Lower lobe of right lung (tissue), 2 donors: Measurements from ENCODE around the gene ITGB3. TPM values are rescaled to one million over a fixed set of nuclear protein-coding genes. Genes with fewer than 3 reads are reported as not detected.

Source experiments
- ATAC-seq, 2 donors: fragments of 200-7000 bp; cut with Tn5 transposase; one replicate each; pipeline ENCODE4 v1.9.1; 2020 to 2022; ENCODE audit warnings: mild to moderate bottlenecking in 2 of 2, moderate library complexity in 2 of 2
- DNase-seq: peaks from one replicate; pipeline ENCODE4 v3.0.0-alpha.2; 2020
- H3K27ac ChIP-seq: fragments of 200-600 bp; one replicate; pipeline ENCODE4 v1.8.0; 2022
- H3K27me3 ChIP-seq: fragments of 200-600 bp; one replicate; pipeline ENCODE4 v1.8.0; 2022; ENCODE audit warnings: low read depth
- H3K36me3 ChIP-seq: fragments of 200-600 bp; one replicate; pipeline ENCODE4 v1.8.0; 2022; ENCODE audit warnings: mild to moderate bottlenecking
- H3K4me1 ChIP-seq: fragments of 200-600 bp; one replicate; pipeline ENCODE4 v1.8.0; 2022
- H3K4me3 ChIP-seq: fragments of 200-600 bp; one replicate; pipeline ENCODE4 v1.8.0; 2022; ENCODE audit warnings: mild to moderate bottlenecking
- H3K9me3 ChIP-seq: fragments of 200-600 bp; one replicate; pipeline ENCODE4 v1.8.0; 2022
- CTCF ChIP-seq: fragments of 200-600 bp; IDR thresholded peaks from one replicate; pipeline ENCODE4 v1.8.0; 2022; ENCODE audit warnings: antibody characterized with exemption, mild to moderate bottlenecking
- intact Hi-C: fragments of 100-400 bp; cut with DNase I; formaldehyde crosslinking; loops from one replicate; pipeline ENCODE4 v1.11.0; 2022
- total RNA-seq: library from RNA; stranded (reverse); fragmentation: NEBNext Ultra II Directional; extraction: Animal tissue kit (Norgen Biotek cat#: 25700); gene quantifications from one replicate; pipeline ENCODE4 v1.2.1, GENCODE V29; 2021
- donor health status: DM: no; HTN: yes; CAD: no; lungs with severe emphysema.

Gene ITGB3
- total RNA-seq, 1 donor from 2014 or later = 10.5 TPM

GRCh38 chr17:47301161-47301560 is 47.5 kb downstream of the ITGB3 start:
- ATAC-seq (no peak), DNase-seq (no peak)
- H3K4me3 ChIP-seq = no peak overlapping the region
- no peaks in the 10 kb centered on the region for H3K9me3 ChIP-seq
- no peaks in the 10 kb centered on the region for H3K4me1 ChIP-seq
- TF ChIP-seq CTCF = no peak
- H3K36me3 ChIP-seq = no peaks in the 10 kb centered on the region
- no peaks in the 10 kb centered on the region for H3K27me3 ChIP-seq
- no peak overlapping the region for H3K27ac ChIP-seq
- intact Hi-C loops = no loop called here

- H3K4me1 ChIP-seq = no peaks in the 10 kb centered on the region
- intact Hi-C loops = no loop called here
- H3K27ac ChIP-seq = no peak overlapping the region
- no peaks in the 10 kb centered on the region for H3K27me3 ChIP-seq
- no peaks in the 10 kb centered on the region for H3K9me3 ChIP-seq
- no peak for DNase-seq
- H3K36me3 ChIP-seq = no peaks in the 10 kb centered on the region
- no peak for ATAC-seq
- no peak for TF ChIP-seq CTCF
- H3K4me3 ChIP-seq = no peak overlapping the region
Measured at GRCh38 chr17:47301831-47302230, 48.2 kb downstream of the ITGB3 start.

GRCh38 chr17:47304186-47304585 is 50.6 kb downstream of the ITGB3 start:
- DNase-seq (no peak), ATAC-seq (no peak)
- H3K4me1 ChIP-seq = no peaks in the 10 kb centered on the region
- intact Hi-C loops = no loop called here
- H3K9me3 ChIP-seq = no peaks in the 10 kb centered on the region
- no peak overlapping the region for H3K4me3 ChIP-seq
- H3K36me3 ChIP-seq = no peaks in the 10 kb centered on the region
- no peaks in the 10 kb centered on the region for H3K27me3 ChIP-seq
- no peak for TF ChIP-seq CTCF
- H3K27ac ChIP-seq = no peak overlapping the region

- TF ChIP-seq CTCF = no peak
- DNase-seq = no peak
- Histone ChIP-seq H3K4me3 (no peak overlapping the region), H3K9me3 (no peaks in the 10 kb centered on the region), H3K27ac (no peak overlapping the region), H3K36me3 (no peaks in the 10 kb centered on the region), H3K27me3 (no peaks in the 10 kb centered on the region), H3K4me1 (no peaks in the 10 kb centered on the region)
- intact Hi-C loops = no loop called here
- peak; percentile 83 to 90 for ATAC-seq
Measured at GRCh38 chr17:47305302-47305923, 51.8 kb downstream of the ITGB3 start.

GRCh38 chr17:47310186-47310733 is 56.6 kb downstream of the ITGB3 start:
- Histone ChIP-seq H3K27ac (no peak overlapping the region), H3K4me1 (peaks cover under 1% of the 10 kb centered on the region), H3K36me3 (no peaks in the 10 kb centered on the region), H3K4me3 (no peak overlapping the region), H3K9me3 (no peaks in the 10 kb centered on the region), H3K27me3 (no peaks in the 10 kb centered on the region)
- intact Hi-C loops = no loop called here
- TF ChIP-seq CTCF = no peak
- DNase-seq (no peak), ATAC-seq (no peak)
